HG02870 (cell line): ENCODE results near the gene MALT1.

Source experiments
- ATAC-seq: cut with Tn5 transposase; IDR thresholded peaks from one replicate; pipeline ENCODE4 v1.9.1; 2021; ENCODE audit warnings: mild to moderate bottlenecking, moderate library complexity; ENCODE audit not compliant: unreplicated experiment

MALT1 gene

DNA sequence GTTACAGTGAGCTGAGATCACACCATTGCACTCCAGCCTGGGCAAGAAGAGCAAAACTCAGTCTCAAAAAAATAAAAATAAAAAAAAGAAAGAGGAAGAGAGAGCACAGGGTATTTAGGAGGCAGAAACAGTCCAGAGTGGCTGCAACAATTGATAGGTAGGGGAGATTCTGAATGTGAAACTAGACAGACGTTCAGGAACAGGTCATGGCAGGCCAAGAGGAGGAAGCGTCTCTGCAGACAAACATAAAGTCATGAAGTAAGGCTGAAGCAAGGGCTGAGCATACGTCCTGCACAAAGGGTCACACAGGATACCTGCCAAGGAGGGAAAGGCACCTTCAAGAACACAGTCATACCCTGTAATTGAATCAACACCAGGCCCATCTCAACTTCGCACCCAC is 129.3 kb downstream of the MALT1 start:
- peak; percentile 97 for ATAC-seq

DNA sequence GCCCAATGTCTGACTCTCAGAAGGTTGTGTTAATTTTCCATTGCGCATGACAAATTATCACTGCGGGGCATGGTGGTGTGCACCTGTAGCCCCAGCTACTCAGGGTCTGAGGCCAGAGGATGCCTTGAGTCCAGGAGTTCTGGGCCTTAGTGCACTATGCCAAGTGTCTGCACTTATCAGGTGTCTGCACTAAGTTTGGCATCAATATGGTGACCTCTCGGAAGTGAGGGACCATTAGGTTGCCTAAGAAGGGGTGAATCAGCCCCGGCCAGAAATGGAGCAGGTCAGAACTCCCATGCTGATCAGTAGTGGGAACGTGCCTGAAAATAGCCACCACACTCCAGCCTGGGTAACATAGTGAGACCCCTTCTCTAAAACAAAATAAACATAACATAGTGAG is 131.7 kb downstream of the MALT1 start:
- no peak for ATAC-seq

DNA sequence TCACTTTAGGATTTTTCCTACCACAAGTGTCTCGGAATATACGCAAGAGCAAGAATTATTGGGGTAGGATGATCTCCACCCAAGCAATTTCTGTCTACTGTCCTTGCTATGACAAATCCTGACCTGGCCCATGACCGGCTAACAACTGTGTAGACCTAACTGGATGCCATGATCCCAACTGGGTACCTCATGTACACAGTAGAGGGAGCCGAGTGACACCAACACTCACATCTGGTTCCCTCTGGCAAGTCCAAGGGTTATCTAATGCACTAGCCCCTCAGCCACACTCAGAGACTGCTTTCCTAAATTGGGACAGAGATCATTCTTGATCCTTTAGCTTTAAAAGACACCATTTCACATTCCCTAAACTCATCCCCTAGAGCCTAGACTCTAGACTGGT is 132.7 kb downstream of the MALT1 start:
- no peak for ATAC-seq
